GM13977 (cell line): ENCODE data around the gene TMUB1.

Experiments used
- DNase-seq: peaks from one replicate; pipeline ENCODE4 v3.0.0; 2012; ENCODE audit warnings: low spot score
- in situ Hi-C: fragments of 300-500 bp; cut with MboI; formaldehyde crosslinking; loops from one replicate; pipeline ENCODE4 v1.12.0; 2022; ENCODE audit warnings: low sequenced_read_pairs, low pct_unique_long_range_greater_than_20kb, mixed read lengths, inconsistent platforms; ENCODE audit not compliant: unreplicated experiment
- TF ChIP-seq, protein P1 (sequence below): IDR thresholded peaks from 2 replicates; pipeline ENCODE4 v1.5.1; 2012; ENCODE audit warnings: mild to moderate bottlenecking, control low read depth; ENCODE audit not compliant: insufficient read depth; ENCODE audit errors: extremely low read depth, missing control alignments

TMUB1 gene

DNA sequence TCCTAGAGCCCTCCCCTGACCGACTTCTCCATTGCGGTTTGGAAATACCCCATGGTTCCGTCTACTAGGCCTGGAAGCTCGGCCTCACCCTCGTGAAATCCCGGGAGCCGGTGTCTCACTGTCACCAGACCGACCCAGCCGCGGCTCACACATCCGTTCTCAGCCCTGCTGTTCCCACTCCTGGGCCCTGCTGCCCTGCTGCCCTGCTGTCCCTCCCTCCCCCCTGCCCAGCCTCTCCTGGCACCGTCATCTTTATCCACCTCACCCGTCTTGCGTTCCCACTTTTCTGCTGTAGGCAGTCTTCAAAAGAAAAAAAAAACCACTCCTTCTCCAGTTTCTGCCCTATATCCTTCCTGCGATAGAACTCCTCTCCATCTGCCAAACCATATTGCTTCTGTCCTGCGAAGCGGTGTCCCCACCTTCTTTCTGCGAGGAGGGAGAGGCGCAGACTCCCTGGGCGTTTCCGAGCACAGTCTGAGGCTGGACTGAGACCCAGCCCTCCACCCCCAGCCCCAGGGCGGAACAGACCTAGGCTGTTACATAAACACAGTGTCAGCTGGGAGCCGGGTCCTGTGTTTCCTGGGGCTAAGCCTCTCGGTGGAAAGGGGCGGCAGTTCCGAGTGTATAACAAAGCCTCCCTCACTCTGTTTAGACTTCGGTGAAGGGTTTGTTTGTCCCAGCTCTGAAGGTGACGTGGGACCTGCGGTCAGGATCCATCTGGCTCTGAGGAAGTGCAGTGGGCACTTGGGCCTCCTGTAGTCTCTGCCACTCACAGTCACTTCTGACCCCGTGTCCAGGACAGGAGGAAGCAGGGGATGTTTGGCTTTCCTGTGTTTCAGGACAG lies 5.8 kb upstream of the TMUB1 start:
- in situ Hi-C loops: no loop called here
- no peak for DNase-seq
- TF ChIP-seq, protein P1, sequence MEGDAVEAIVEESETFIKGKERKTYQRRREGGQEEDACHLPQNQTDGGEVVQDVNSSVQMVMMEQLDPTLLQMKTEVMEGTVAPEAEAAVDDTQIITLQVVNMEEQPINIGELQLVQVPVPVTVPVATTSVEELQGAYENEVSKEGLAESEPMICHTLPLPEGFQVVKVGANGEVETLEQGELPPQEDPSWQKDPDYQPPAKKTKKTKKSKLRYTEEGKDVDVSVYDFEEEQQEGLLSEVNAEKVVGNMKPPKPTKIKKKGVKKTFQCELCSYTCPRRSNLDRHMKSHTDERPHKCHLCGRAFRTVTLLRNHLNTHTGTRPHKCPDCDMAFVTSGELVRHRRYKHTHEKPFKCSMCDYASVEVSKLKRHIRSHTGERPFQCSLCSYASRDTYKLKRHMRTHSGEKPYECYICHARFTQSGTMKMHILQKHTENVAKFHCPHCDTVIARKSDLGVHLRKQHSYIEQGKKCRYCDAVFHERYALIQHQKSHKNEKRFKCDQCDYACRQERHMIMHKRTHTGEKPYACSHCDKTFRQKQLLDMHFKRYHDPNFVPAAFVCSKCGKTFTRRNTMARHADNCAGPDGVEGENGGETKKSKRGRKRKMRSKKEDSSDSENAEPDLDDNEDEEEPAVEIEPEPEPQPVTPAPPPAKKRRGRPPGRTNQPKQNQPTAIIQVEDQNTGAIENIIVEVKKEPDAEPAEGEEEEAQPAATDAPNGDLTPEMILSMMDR: no peak

DNA sequence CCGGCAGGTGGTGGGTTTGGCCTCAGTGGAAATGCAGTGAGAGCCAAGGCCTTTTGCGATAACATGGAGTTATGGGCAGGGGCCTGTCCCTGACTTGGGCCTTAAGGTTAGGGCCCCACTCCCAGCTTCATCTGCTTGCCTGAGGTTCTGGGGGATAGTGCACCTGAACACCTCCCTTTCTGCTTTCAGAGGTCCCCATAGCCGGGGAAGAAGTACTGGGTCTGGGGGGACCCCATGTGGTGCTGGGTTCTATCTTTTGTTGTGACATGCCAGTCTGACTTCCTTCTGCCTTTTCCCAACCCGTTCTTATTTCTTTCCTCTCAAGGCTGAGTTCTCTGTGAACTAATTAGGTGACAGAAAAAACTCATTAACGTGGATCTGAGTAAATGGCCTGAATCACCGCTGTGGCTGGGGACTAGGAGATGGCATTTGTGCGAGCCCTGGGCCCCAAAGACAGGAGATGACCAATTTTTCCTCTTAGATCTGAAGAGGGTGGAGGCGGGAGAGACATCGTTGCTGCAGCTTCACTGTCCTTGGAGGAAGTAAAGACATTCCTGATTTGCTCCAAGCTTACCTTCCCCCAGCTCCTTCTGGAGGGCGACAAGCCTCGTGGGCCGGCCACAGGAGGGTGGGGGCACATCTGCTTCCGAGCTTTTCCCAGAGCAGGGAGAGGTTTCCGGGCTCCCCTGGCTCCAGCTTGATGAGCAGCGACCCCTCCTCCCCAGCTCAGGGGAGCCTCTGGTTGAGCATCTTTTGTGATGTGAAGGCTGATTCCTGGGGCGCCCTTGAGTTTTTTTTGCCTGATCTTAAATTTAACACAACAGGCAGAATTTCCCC lies 4.9 kb upstream of the TMUB1 start:
- no peak for DNase-seq
- TF ChIP-seq, protein P1: no peak
- in situ Hi-C loops: no loop called here

- in situ Hi-C loops: no loop called here
- DNase-seq: peak; percentile 68
- TF ChIP-seq, protein P1: peak; percentile 52
These were observed 4.1 kb upstream of the TMUB1 start for GRCh38 chr7:151087245-151088018.

DNA sequence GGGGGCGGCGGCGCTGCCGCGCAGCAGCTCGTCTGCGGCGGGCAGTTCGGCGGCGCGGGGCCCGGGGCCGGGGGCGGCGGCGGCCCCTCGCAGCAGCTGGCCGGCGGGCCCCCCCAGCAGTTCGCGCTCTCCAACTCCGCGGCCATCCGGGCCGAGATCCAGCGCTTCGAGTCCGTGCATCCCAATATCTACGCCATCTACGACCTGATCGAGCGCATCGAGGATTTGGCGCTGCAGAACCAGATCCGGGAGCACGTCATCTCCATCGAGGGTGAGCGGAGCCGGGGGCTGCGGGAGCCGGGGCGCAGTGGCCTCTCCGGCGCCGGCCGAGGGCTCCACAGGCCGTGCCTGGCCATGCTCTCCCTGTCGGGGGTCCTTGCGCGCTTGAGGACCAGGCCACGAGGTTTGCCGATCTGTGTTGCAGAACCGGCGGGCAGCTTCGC lies 3.5 kb upstream of the TMUB1 start:
- no peak for DNase-seq
- in situ Hi-C loops: no loop called here
- TF ChIP-seq, protein P1: no peak

DNA sequence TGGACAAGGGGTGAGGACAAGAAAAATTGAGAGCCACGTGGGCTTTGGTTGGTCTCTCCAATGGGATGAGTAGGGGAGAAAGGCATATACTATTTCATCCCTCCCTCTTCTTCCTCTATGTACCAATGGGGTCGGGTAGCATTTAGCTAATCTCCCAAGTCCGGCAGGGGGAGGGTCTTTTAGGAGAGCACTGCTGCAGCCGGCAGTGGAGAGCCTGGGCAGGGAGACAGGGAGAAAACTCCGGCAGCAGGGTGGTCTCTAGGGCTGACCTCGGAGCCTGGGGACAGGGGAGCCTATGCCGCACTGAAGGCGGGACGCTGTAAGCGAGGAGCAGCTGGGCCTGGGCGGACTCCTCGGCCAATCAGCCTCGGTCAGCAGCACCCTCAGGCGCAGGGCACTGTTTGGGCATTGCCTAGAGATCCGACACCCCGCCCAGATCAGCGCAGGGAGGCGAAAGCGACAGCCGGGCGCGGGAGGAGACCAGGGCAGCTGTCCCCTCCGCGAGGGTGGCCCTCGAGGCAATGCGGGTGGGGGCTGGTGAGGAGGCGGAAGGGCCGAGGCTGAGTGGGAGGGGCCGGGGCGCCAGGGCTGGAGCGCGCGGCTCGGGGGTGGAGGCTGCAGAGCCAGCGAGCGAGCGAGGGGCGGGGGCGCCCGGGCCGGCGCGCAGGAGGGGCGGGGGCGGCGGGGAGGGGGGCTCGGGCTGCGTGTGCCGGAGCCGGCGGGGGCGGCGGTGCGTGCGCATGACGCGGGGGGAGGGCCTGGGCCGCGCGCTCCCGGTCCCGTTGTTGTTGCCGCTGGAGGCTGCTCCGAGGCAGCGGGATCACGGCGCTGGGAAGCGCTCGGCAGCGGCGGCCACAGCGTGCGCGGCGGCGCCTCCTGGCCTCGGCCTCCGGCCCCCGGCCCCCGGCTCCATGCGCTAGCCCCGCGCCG lies 2.7 kb upstream of the TMUB1 start, which contains the start of gene AGAP3:
TSS of gene AGAP3 (plus strand) at position 785 of the 930 bp plus-strand sequence. CDS start 267 bp downstream, outside the sequence.
- in situ Hi-C loops: no loop called here
- TF ChIP-seq, protein P1: no peak
- DNase-seq: peak; percentile 95
